T-cell (primary cell): ENCODE data around the gene DNAJC18. TPM values are rescaled to one million over a fixed set of nuclear protein-coding genes. Genes with fewer than 3 reads are reported as not detected.
A peak's percentile ranks its signal among the peaks of the same experiment; 100 is the strongest.

ENCODE experiments used
- ATAC-seq, 4 experiments: fragments of 200-7000 bp in 3 of 4; fragments of 150-1000 bp in 1 of 4; cut with Tn5 transposase; replicated peaks in 1 of 4; 1 replicate in 3 of 4; 2 replicates in 1 of 4; pipeline ENCODE4 v1.10.0; 2021; ENCODE audit warnings: moderate library complexity in 3 of 4, mild to moderate bottlenecking in 2 of 4, moderate number of reproducible peaks in 1 of 4
- CTCF ChIA-PET, 2 donors: fragments of 300-600 bp; sonication (Branson Sonifier 250); formaldehyde crosslinking; loops; one replicate each; lab custom pipeline; 2022; ENCODE audit warnings: antibody characterized with exemption in 2 of 2; lab: Charles Lee
- POLR2A ChIA-PET, 2 donors: fragments of 300-600 bp; sonication (Branson Sonifier 250); formaldehyde crosslinking; loops; one replicate each; lab custom pipeline; 2022; ENCODE audit warnings: antibody characterized with exemption in 2 of 2; lab: Charles Lee
- DNase-seq, 35 experiments: peaks; one replicate each; pipeline versions ENCODE4 v3.0.0 to v3.0.0-alpha.2; 2013 to 2023
- H3K27ac ChIP-seq: one replicate; pipeline ENCODE4 v1.5.1; 2013; ENCODE audit warnings: low read length
- H3K27me3 ChIP-seq, 2 experiments: replicated peaks in 1 of 2; 1 replicate in 1 of 2; 2 replicates in 1 of 2; pipeline versions ENCODE4 v1.6.1 to v1.7.0; 2013; ENCODE audit warnings: low read length in 1 of 2, mixed read lengths in 1 of 2; ENCODE audit not compliant: control insufficient read depth in 2 of 2, insufficient read depth in 2 of 2; ENCODE audit errors: extremely low read depth in 1 of 2
- H3K36me3 ChIP-seq, 2 donors: 1 replicate in 1 of 2; 2 replicates in 1 of 2; pipeline versions ENCODE4 v1.6.1 to v1.7.0; 2013; ENCODE audit warnings: low read length in 1 of 2; ENCODE audit not compliant: control insufficient read depth in 2 of 2, insufficient read depth in 1 of 2; ENCODE audit errors: extremely low read depth in 1 of 2
- H3K4me1 ChIP-seq, 2 experiments: 1 replicate in 1 of 2; 2 replicates in 1 of 2; pipeline versions ENCODE4 v1.6.1 to v1.7.0; 2013; ENCODE audit warnings: low read length in 2 of 2, mixed read lengths in 1 of 2; ENCODE audit not compliant: insufficient read depth in 2 of 2, control insufficient read depth in 1 of 2; ENCODE audit errors: extremely low read depth in 1 of 2
- H3K4me3 ChIP-seq, 2 donors: 1 replicate in 1 of 2; 2 replicates in 1 of 2; pipeline versions ENCODE4 v1.5.1 to v1.7.0; 2013; ENCODE audit warnings: mild to moderate bottlenecking in 2 of 2, low read length in 1 of 2, moderate library complexity in 1 of 2; ENCODE audit not compliant: control insufficient read depth in 1 of 2; ENCODE audit errors: extremely low read depth in 1 of 2
- H3K9me3 ChIP-seq: 2 replicates; pipeline ENCODE4 v1.7.0; 2013
- H3K27ac Mint-ChIP-seq, 2 donors: one replicate each; pipeline ENCODE4 v1.8.0; 2020 to 2021; ENCODE audit warnings: mild to moderate bottlenecking in 2 of 2, mixed read lengths in 2 of 2
- H3K27me3 Mint-ChIP-seq, 2 donors: one replicate each; pipeline ENCODE4 v1.8.0; 2021 to 2022; ENCODE audit warnings: mixed read lengths in 2 of 2
- H3K36me3 Mint-ChIP-seq: one replicate; pipeline ENCODE4 v1.8.0; 2021; ENCODE audit warnings: mixed read lengths
- H3K4me1 Mint-ChIP-seq, 3 donors: one replicate each; pipeline ENCODE4 v1.8.0; 2020 to 2022; ENCODE audit warnings: mixed read lengths in 3 of 3, mild to moderate bottlenecking in 1 of 3
- H3K4me3 Mint-ChIP-seq, 3 donors: one replicate each; pipeline ENCODE4 v1.8.0; 2020 to 2022; ENCODE audit warnings: mild to moderate bottlenecking in 3 of 3, mixed read lengths in 3 of 3, moderate library complexity in 3 of 3
- H3K9me3 Mint-ChIP-seq, 3 donors: one replicate each; pipeline ENCODE4 v1.8.0; 2020 to 2022; ENCODE audit warnings: mixed read lengths in 3 of 3
- whole genome bisulfite sequencing: methylation state at CpG from one replicate; pipeline ENCODE4 v1.1.5; 2013; ENCODE audit warnings: missing lambda C conversion rate; ENCODE audit not compliant: insufficient coverage; 5-methylcytosine and 5-hydroxymethylcytosine counted together
- total RNA-seq, 35 experiments: library from RNA in 6 of 35; stranded (reverse) in 6 of 35; fragments of 120-200 nt in 1 of 35; gene quantifications; one replicate each; pipeline versions ENCODE4 v1.2.1 to v1.2.4 and lab custom pipeline; 2013 to 2026

Gene DNAJC18
- total RNA-seq, 5 donors from 2014 or later (not counting 1 experiment from before 2014, with no cell fraction given): 4.7 to 7.2 (median 6.4) TPM

GRCh38 chr5:139426203-139426885, 13.0 kb downstream of the DNAJC18 start:
- ATAC-seq (no peak), DNase-seq (no peak)
- H3K4me1 Mint-ChIP-seq: peaks cover 15 to 21% (median 16%) of the 10 kb centered on the region in 3 donors
- Histone ChIP-seq H3K4me3 (no peak overlapping the region), H3K9me3 (no peaks in the 10 kb centered on the region), H3K27ac (no peak overlapping the region), H3K4me1 (peaks cover 0 to 8% of the 10 kb centered on the region in 2 experiments), H3K27me3 (no peaks in the 10 kb centered on the region), H3K36me3 (peaks cover 0 to 3% of the 10 kb centered on the region in 2 donors)
- 95% methylated on average over 6 of the region's 8 CpGs for WGBS
- no peaks in the 10 kb centered on the region for H3K27me3 Mint-ChIP-seq
- H3K9me3 Mint-ChIP-seq: no peaks in the 10 kb centered on the region
- H3K36me3 Mint-ChIP-seq: peaks cover 26% of the 10 kb centered on the region
- H3K27ac Mint-ChIP-seq: no peak overlapping the region
- ChIA-PET POLR2A (interaction anchor here in 1 of 2 donors (0.5 kb wide), 1 partner anchor 84 kb away, joined by 3 read pairs; no protein-coding TSS in a partner anchor), CTCF (interaction anchor here (0.6 to 1.3 kb wide), 4 partner anchors 12 to 91 kb away, joined by 3 to 7 read pairs (median 6); no protein-coding TSS in a partner anchor)
- H3K4me3 Mint-ChIP-seq: no peak overlapping the region

- H3K9me3 ChIP-seq: no peaks in the 10 kb centered on the region
- Mint-ChIP-seq H3K36me3 (peaks cover 26% of the 10 kb centered on the region), H3K27me3 (no peaks in the 10 kb centered on the region), H3K4me1 (peaks cover 12 to 17% (median 13%) of the 10 kb centered on the region in 3 donors), H3K9me3 (no peaks in the 10 kb centered on the region), H3K4me3 (no peak overlapping the region), H3K27ac (no peak overlapping the region)
- no peak overlapping the region for H3K27ac ChIP-seq
- CTCF ChIA-PET: interaction anchor here (0.6 to 3.7 kb wide), 5 partner anchors 11 to 92 kb away, joined by 3 to 71 read pairs (median 5); no protein-coding TSS in a partner anchor
- WGBS: 100% methylated on average over 2 of the region's 5 CpGs
- POLR2A ChIA-PET: no interaction called here
- no peak for ATAC-seq
- DNase-seq: no peak
- H3K36me3 ChIP-seq: peaks cover 0 to 3% of the 10 kb centered on the region in 2 donors
- no peak overlapping the region for H3K4me3 ChIP-seq
- H3K4me1 ChIP-seq: peaks cover 0 to 8% of the 10 kb centered on the region in 2 experiments
- H3K27me3 ChIP-seq: no peaks in the 10 kb centered on the region
These were observed 13.8 kb downstream of the DNAJC18 start for GRCh38 chr5:139425497-139425896.

DNA sequence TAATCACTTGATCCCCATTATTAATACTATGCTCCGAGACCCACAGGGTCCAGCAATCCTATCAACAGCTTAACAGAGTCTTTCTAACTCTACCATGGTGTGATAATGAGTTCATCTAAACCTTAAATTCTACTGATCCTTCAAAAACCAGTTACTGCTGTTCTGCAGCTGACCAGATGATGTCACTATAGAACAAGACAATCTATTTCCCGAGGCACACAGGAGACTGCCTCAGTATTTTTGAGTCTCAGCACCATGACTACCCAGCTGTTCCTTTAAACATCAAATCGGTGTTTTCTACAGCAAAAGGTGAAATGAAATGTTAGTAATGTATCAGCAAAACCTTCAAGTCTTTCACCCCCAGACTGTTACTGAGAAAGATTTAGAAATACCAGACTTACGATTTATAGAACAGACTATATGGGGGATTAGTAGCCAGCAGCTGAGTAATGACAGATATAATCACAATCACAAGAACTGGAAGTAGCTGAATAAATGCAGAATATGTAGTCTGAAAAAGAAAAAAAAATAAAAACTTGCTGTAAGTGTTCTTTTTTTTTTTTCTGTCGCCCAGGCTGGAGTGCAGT, 16.9 kb downstream of the DNAJC18 start:
- ATAC-seq: peak; percentile 92 to 98 (median 94)
- H3K36me3 ChIP-seq: peaks cover 0 to 17% of the 10 kb centered on the region in 2 donors
- no peak overlapping the region for H3K4me3 Mint-ChIP-seq

DNA sequence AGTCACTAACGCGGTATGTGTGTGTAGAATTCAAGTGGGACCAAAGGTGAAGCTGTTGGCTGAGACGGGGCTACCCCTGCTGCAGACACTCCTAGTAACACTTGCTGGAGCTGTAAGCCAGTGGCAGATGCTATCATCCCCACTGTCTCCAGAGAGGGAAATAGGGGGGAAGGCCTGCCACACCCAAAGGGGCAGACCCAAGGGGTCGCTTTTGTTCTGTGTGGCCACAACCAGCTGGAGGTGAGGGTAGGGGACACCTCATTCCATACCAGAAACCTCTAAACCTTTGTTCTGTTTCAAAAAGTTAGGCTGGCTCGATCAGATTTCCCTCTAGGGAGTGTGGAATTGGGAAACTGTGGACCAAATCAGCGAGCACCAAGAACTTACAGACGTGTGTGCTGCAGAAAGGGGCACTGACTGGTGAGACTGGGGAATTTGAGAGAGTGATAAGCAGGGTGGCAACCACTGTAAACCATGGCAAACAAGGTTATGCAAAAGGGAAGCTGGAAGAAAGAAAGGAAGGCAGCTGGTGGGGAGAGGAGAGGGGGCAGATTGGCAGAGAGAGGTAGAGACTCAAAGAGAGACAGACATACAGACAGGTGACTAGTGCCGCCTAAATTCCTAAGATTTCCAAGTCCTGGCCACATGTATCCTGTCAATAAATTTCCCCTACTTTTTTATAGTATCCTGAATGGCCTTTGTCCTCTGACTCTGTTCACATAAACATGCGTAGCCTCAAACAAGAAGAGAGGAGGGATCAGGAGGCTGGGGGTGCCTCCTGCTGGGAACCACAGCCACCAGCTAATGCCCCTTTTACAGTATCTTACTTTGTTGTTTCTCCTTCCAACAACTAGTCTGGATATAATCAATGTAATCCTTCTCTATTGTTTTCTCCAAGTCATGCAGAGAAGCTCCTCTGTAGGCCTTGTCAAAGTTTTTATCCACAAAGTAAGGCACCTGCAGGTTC, 19.8 kb downstream of the DNAJC18 start:
- Mint-ChIP-seq H3K36me3 (peaks cover 30% of the 10 kb centered on the region), H3K27ac (no peak overlapping the region), H3K27me3 (no peaks in the 10 kb centered on the region), H3K4me1 (peaks cover 16 to 26% (median 25%) of the 10 kb centered on the region in 3 donors), H3K9me3 (no peaks in the 10 kb centered on the region), H3K4me3 (no peak overlapping the region)
- H3K9me3 ChIP-seq: no peaks in the 10 kb centered on the region
- H3K27me3 ChIP-seq: no peaks in the 10 kb centered on the region
- no peak for DNase-seq
- H3K27ac ChIP-seq: no peak overlapping the region
- WGBS: 88% methylated on average over 4 of the region's 9 CpGs
- H3K4me3 ChIP-seq: no peak overlapping the region
- no peak for ATAC-seq
- ChIA-PET POLR2A (interaction anchor here in 1 of 2 donors (0.6 kb wide), 1 partner anchor 9 kb away, joined by 3 read pairs; no protein-coding TSS in a partner anchor), CTCF (interaction anchor here (0.5 to 3.2 kb wide), 7 partner anchors 62 to 272 kb away, joined by 3 to 27 read pairs (median 3); no protein-coding TSS in a partner anchor)
- peaks cover 0 to 14% of the 10 kb centered on the region in 2 donors for H3K36me3 ChIP-seq
- H3K4me1 ChIP-seq: peaks cover 7 to 14% of the 10 kb centered on the region in 2 experiments

More for the DNA sequence above, 16.9 kb downstream of the DNAJC18 start:
- H3K9me3 ChIP-seq: no peaks in the 10 kb centered on the region
- CTCF ChIA-PET: interaction anchor here (0.5 to 3.7 kb wide), 23 partner anchors 8 to 268 kb away, joined by 3 to 71 read pairs (median 4); partner anchors contain the start of genes DNAJC18 (in 1 of the 2) and STING1 (in 1 of the 2)
- no CpG with 5 or more reads among the region's 5 CpGs for WGBS
- POLR2A ChIA-PET: interaction anchor here (0.5 to 1.0 kb wide), 5 partner anchors 14 to 139 kb away, joined by 3 to 4 read pairs (median 3); partner anchors contain the start of gene STING1 (in 1 of the 2)
- H3K4me1 Mint-ChIP-seq: peaks cover 4 to 7% (median 5%) of the 10 kb centered on the region in 3 donors
- no peaks in the 10 kb centered on the region for H3K27me3 ChIP-seq
- no peaks in the 10 kb centered on the region for H3K9me3 Mint-ChIP-seq
- no peak overlapping the region for H3K4me3 ChIP-seq
- H3K36me3 Mint-ChIP-seq: peaks cover 39% of the 10 kb centered on the region
- H3K27me3 Mint-ChIP-seq: no peaks in the 10 kb centered on the region
- H3K27ac Mint-ChIP-seq: peak overlapping the region in 1 of 2 donors; percentile 51
- no peak overlapping the region for H3K27ac ChIP-seq
- no peaks in the 10 kb centered on the region for H3K4me1 ChIP-seq
- peak in 31 of 35 experiments; percentile 11 to 86 (median 49) for DNase-seq

DNA sequence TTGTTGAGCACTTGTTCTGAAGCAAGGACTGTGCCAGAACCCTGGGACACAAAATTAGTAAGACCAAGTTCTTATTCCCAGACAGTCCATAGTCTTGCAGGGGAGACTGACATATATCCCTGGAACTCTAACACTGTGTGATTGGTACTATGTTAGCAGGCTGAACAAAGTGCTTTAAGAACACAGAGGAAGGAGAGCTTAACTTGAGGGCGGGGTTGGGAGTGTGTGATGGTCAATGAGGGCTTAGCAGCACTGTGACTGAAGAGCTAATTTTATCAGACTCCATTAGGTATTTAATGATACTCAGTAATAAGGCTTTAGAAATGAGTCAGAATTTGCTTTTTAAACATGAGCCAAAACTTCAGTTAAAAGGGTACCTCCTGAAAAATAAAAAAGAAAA, 20.5 kb downstream of the DNAJC18 start:
- no peaks in the 10 kb centered on the region for H3K27me3 ChIP-seq
- no peak overlapping the region for H3K27ac ChIP-seq
- no peaks in the 10 kb centered on the region for H3K9me3 ChIP-seq
- no CpG with 5 or more reads among the region's 1 CpG for WGBS
- DNase-seq: no peak
- H3K36me3 ChIP-seq: peaks cover 0 to 14% of the 10 kb centered on the region in 2 donors
- Mint-ChIP-seq H3K36me3 (peaks cover 26% of the 10 kb centered on the region), H3K9me3 (no peaks in the 10 kb centered on the region), H3K4me1 (peaks cover 23 to 33% (median 26%) of the 10 kb centered on the region in 3 donors), H3K4me3 (no peak overlapping the region), H3K27me3 (no peaks in the 10 kb centered on the region), H3K27ac (no peak overlapping the region)
- CTCF ChIA-PET: interaction anchor here in 1 of 2 donors (0.7 to 3.2 kb wide), 2 partner anchors 95 to 133 kb away, joined by 3 to 22 read pairs; no protein-coding TSS in a partner anchor
- peaks cover 10 to 14% of the 10 kb centered on the region in 2 experiments for H3K4me1 ChIP-seq
- POLR2A ChIA-PET: interaction anchor here (0.6 to 0.7 kb wide), 2 partner anchors 8 to 194 kb away, joined by 3 read pairs; no protein-coding TSS in a partner anchor
- no peak for ATAC-seq
- H3K4me3 ChIP-seq: no peak overlapping the region
